Pancreas (tissue), 10 donors: Measurements from ENCODE around the gene PRR14L. TPM values are rescaled to one million over a fixed set of nuclear protein-coding genes. Genes with fewer than 3 reads are reported as not detected.

ENCODE experiments used
- ATAC-seq, 4 donors: fragments of 200-7000 bp; cut with Tn5 transposase; one replicate each; pipeline versions ENCODE4 v1.8.0 to v1.9.1; 2020; ENCODE audit warnings: mild to moderate bottlenecking in 4 of 4, moderate library complexity in 4 of 4
- DNase-seq, 6 donors: peaks; one replicate each; pipeline ENCODE4 v3.0.0-alpha.2; 2020
- FAIRE-seq: peaks from 2 replicates; lab custom pipeline; 2012; peaks lifted over from hg19 to GRCh38; lab: Jason Lieb, UNC
- H3K27ac ChIP-seq, 4 donors: fragments of 200-600 bp; sonication (generic); 1 replicate in 3 of 4; 2 replicates in 1 of 4; pipeline versions ENCODE4 v1.5.0 to v1.8.0; 2020
- H3K27me3 ChIP-seq, 4 donors: fragments of 200-600 bp; one replicate each; pipeline ENCODE4 v1.8.0; 2021
- H3K36me3 ChIP-seq, 3 donors: fragments of 200-600 bp; sonication (generic) in 1 of 3; one replicate each; pipeline versions ENCODE4 v1.5.0 to v1.8.0; 2020 to 2021
- H3K4me1 ChIP-seq, 3 donors: fragments of 200-600 bp; one replicate each; pipeline ENCODE4 v1.8.0; 2021
- H3K4me3 ChIP-seq, 4 donors: fragments of 200-600 bp; sonication (generic) in 2 of 4; one replicate each; pipeline versions ENCODE4 v1.5.0 to v1.8.0; 2020 to 2021
- H3K9me3 ChIP-seq, 4 donors: fragments of 200-600 bp; one replicate each; pipeline ENCODE4 v1.8.0; 2021
- WGBS, 2 donors: extraction: QIAGEN DNeasy Blood & Tissue Kit; methylation state at CpG; one replicate each; pipeline ENCODE4 v1.1.7; 2013; 5-methylcytosine and 5-hydroxymethylcytosine counted together
- intact Hi-C, 3 donors: fragments of 100-400 bp; cut with DNase I; formaldehyde crosslinking; loops; one replicate each; pipeline versions ENCODE4 v1.11.1 to v1.14.2; 2022
- polyA plus RNA-seq, 2 donors: library from polyadenylated mRNA; stranded (reverse); fragments of 200-250 nt; gene quantifications; one replicate each; pipeline ENCODE4 v1.2.3, GENCODE V29; 2013
- total RNA-seq, 6 donors: library from RNA; stranded (reverse); fragmentation: NEBNext Ultra II Directional in 4 of 6; extraction: Animal tissue kit (Norgen Biotek cat#: 25700) in 4 of 6; gene quantifications; one replicate each; pipeline versions ENCODE4 v1.2.1 to v1.2.4, GENCODE V29; 2021 to 2023
- TF ChIP-seq, protein P1 (sequence below), 4 donors: fragments of 200-600 bp; sonication (generic) in 3 of 4; IDR thresholded peaks; one replicate each; pipeline versions ENCODE4 v1.5.0 to v1.8.0; 2021; ENCODE audit warnings: antibody characterized with exemption in 4 of 4
- donor health status: healthy with polysubstance abuse.
- donor health status: DM: no; HTN: no; CAD: no; lungs with moderate emphysema.
- donor health status: DM: no; HTN: no; CAD: no.
- donor health status: control.
- donor health status: control.
- donor health status: Bipolar disorder and iron deficiency.
- donor health status: DM: yes; HTN: yes; CAD: no.
- donor health status: DM: no; HTN: no; CAD: no.
- donor health status: DM: no; HTN: no; CAD: no.
- donor health status: DM: yes; HTN: yes; CAD: no.

Gene PRR14L
- total and polyA plus RNA-seq, 8 donors: 5.3 to 32.8 (median 17.6) TPM

DNA sequence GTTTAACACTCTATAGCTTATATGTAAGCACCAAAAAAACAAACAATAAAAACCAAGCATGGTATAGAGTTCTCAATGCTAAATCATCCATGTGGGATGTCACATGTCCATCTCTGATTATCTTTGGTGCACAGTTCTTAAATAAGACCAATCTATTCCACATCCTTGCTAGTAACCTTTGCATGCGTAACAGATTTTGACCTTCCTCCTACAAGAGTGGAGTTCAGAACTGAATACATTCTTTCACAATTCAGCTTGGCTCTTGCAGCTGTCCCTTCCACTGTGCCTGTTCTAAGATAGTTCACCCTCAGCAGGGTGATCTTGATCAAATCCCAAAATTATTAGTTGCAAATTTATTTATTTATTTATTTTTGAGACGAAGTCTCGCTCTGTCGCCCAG, 21.1 kb downstream of the PRR14L start:
- intact Hi-C loops: loop anchor here in 1 of 3 donors (10.0 kb wide), 1 partner anchor 54 kb away; no protein-coding TSS in a partner anchor
- H3K9me3 ChIP-seq: no peaks in the 10 kb centered on the region
- H3K27ac ChIP-seq: no peak overlapping the region
- DNase-seq: no peak
- no peak for ATAC-seq
- peaks cover 6 to 12% (median 9%) of the 10 kb centered on the region in 3 donors for H3K4me1 ChIP-seq
- H3K4me3 ChIP-seq: no peak overlapping the region
- TF ChIP-seq, protein P1, sequence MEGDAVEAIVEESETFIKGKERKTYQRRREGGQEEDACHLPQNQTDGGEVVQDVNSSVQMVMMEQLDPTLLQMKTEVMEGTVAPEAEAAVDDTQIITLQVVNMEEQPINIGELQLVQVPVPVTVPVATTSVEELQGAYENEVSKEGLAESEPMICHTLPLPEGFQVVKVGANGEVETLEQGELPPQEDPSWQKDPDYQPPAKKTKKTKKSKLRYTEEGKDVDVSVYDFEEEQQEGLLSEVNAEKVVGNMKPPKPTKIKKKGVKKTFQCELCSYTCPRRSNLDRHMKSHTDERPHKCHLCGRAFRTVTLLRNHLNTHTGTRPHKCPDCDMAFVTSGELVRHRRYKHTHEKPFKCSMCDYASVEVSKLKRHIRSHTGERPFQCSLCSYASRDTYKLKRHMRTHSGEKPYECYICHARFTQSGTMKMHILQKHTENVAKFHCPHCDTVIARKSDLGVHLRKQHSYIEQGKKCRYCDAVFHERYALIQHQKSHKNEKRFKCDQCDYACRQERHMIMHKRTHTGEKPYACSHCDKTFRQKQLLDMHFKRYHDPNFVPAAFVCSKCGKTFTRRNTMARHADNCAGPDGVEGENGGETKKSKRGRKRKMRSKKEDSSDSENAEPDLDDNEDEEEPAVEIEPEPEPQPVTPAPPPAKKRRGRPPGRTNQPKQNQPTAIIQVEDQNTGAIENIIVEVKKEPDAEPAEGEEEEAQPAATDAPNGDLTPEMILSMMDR (IDR thresholded peaks at IDR 0.05): no peak
- peaks cover 0 to 4% (median 0%) of the 10 kb centered on the region in 3 donors for H3K36me3 ChIP-seq
- no peaks in the 10 kb centered on the region for H3K27me3 ChIP-seq
- no peak for FAIRE-seq
- 95 to 98% methylated on average over 4 of the region's 4 CpGs for WGBS, 2 donors

DNA sequence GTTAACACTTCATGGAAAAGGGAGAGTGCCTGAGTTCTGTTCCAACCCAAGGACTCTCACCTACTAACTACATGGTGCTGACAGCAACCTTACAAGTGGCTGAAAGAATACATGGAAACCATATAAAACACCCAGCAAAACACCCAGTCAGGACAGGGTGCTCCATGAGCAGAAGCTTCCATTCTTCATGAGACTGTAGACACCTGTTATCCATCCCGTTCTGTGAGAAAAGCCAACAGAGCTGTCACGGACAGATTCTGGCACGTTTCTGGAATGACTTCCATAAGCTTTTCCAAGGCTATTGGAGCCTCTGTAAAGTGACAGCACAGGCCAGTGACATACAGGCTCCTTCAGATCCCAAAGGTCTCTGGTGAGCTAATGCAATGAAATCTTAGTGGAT, 23.2 kb downstream of the PRR14L start:
- intact Hi-C loops: loop anchor here in 1 of 3 donors (10.0 kb wide), 1 partner anchor 52 kb away; no protein-coding TSS in a partner anchor
- Histone ChIP-seq H3K9me3 (no peaks in the 10 kb centered on the region), H3K27me3 (no peaks in the 10 kb centered on the region), H3K36me3 (peaks cover 0 to 4% (median 0%) of the 10 kb centered on the region in 3 donors), H3K27ac (no peak overlapping the region), H3K4me3 (no peak overlapping the region), H3K4me1 (peaks cover 0 to 1% (median 0%) of the 10 kb centered on the region in 3 donors)
- 38 to 51% methylated on average over 3 of the region's 3 CpGs for WGBS, 2 donors
- ATAC-seq (no peak), DNase-seq (no peak), FAIRE-seq (no peak)
- TF ChIP-seq, protein P1 (IDR thresholded peaks at IDR 0.05): no peak

DNA sequence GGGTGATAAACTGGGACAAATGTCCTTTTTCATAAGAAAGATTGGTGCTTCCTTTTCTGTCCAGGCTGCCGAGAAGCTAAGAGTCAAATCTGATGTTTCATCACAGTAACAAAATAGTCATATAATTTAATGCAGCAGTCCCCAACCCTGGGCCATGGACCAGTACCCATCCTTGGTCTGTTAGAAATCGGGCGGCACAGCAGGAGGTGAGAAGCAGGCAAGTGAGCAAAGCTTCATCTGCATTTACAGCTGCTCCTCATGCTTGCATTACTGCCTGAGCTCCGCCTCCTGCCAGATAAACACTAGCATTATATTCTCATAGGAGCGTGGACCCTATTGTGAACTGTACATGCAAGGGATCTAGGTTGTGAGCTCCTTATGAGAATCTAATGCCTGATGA, 26.2 kb downstream of the PRR14L start:
- no peaks in the 10 kb centered on the region for H3K27me3 ChIP-seq
- peaks cover 0 to 10% (median 4%) of the 10 kb centered on the region in 3 donors for H3K36me3 ChIP-seq
- intact Hi-C loops: loop anchor here in 1 of 3 donors (10.0 kb wide), 1 partner anchor 49 kb away; no protein-coding TSS in a partner anchor
- no peak for DNase-seq
- no peak overlapping the region for H3K27ac ChIP-seq
- TF ChIP-seq, protein P1 (IDR thresholded peaks at IDR 0.05): no peak
- FAIRE-seq: no peak
- ATAC-seq: no peak
- no peak overlapping the region for H3K4me3 ChIP-seq
- WGBS, 2 donors: 96% methylated on average over 5 of the region's 5 CpGs
- no peaks in the 10 kb centered on the region for H3K4me1 ChIP-seq
- no peaks in the 10 kb centered on the region for H3K9me3 ChIP-seq

DNA sequence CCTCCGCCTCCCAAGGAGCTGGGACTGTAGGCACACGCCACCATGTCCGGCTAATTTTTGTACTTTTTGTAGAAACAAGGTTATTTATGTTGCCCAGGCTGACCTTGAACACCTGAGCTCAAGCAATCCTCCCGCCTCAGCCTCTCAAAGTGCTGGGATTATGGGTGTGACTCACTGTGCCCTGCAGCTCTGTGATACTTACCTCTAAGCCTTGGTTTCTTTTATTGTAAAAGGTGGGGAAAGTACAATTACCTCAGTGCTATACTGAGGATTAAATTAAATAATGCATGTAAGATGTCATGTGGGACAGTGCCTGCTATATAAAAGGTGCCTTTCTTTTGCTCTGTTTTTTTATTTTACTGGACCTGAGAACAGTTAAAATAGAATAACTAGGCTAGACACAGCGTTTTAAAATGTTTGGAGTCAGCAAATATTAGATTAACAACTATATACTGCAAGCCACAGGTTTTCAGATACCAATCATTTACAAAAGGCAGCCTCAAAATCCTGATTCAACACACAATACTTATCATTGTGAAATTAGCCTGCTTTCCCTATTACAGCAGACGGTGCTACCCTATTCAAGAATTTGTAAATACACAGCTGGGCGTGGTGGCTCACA, 30.0 kb downstream of the PRR14L start:
- DNase-seq: no peak
- Histone ChIP-seq H3K9me3 (no peaks in the 10 kb centered on the region), H3K4me3 (no peak overlapping the region), H3K27ac (no peak overlapping the region), H3K4me1 (no peaks in the 10 kb centered on the region), H3K27me3 (no peaks in the 10 kb centered on the region), H3K36me3 (peaks cover 0 to 28% (median 5%) of the 10 kb centered on the region in 3 donors)
- intact Hi-C loops: loop anchor here in 1 of 3 donors (10.0 kb wide), 1 partner anchor 45 kb away; no protein-coding TSS in a partner anchor
- ATAC-seq: no peak
- WGBS, 2 donors: 88 to 92% methylated on average over 7 of the region's 7 CpGs
- TF ChIP-seq, protein P1 (IDR thresholded peaks at IDR 0.05): no peak
- FAIRE-seq: no peak
